Peyer's patch (tissue), 4 donors: ENCODE results near the gene FGD5.

Source experiments
- POLR2A ChIP-seq, 2 donors: fragments of 450-650 bp; IDR thresholded peaks; one replicate each; pipeline ENCODE4 v1.5.1; 2017; ENCODE audit warnings: antibody characterized with exemption in 2 of 2, mild to moderate bottlenecking in 2 of 2, moderate library complexity in 2 of 2
- TF ChIP-seq, protein P1 (sequence below), 6 experiments: fragments of 450-650 bp in 4 of 6; fragments of 200-600 bp in 2 of 6; sonication (generic) in 1 of 6; IDR thresholded peaks; one replicate each; pipeline ENCODE4 v1.5.1; 2017 to 2019; ENCODE audit warnings: antibody characterized with exemption in 6 of 6, mild to moderate bottlenecking in 3 of 6, moderate library complexity in 1 of 6

DNA sequence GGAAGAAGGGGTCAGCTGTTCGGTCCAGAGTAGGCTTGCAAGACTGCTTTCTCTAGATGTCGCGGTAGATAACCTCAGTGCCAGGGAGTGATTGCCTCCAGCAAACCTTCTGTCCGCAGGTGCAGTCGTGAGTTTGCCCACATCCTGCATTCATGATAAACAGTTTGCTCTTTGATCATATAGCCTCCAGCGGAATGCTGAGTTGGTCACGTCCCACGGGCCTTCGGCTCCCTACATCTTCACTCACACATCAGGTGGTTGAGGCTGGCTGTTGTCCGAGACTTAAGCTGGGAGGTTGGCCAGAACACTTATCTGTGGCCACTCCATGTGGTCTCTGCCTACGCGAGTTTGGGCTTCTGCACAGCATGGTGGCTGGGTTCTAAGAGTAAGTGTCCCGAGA is 66.5 kb downstream of the FGD5 start:
- TF ChIP-seq, protein P1, sequence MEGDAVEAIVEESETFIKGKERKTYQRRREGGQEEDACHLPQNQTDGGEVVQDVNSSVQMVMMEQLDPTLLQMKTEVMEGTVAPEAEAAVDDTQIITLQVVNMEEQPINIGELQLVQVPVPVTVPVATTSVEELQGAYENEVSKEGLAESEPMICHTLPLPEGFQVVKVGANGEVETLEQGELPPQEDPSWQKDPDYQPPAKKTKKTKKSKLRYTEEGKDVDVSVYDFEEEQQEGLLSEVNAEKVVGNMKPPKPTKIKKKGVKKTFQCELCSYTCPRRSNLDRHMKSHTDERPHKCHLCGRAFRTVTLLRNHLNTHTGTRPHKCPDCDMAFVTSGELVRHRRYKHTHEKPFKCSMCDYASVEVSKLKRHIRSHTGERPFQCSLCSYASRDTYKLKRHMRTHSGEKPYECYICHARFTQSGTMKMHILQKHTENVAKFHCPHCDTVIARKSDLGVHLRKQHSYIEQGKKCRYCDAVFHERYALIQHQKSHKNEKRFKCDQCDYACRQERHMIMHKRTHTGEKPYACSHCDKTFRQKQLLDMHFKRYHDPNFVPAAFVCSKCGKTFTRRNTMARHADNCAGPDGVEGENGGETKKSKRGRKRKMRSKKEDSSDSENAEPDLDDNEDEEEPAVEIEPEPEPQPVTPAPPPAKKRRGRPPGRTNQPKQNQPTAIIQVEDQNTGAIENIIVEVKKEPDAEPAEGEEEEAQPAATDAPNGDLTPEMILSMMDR (IDR thresholded peaks at IDR 0.05) = no peak
- no peak for TF ChIP-seq POLR2A (IDR thresholded peaks at IDR 0.05)
